ENCODE measurements around the gene CFAP97D1. TPM values are rescaled to one million over a fixed set of nuclear protein-coding genes. Genes with fewer than 3 reads are reported as not detected.

CFAP97D1 gene
- under 1 TPM; under 0.01 to 0.34 TPM for total RNA-seq

GRCh38 chr17:43780135-43780534 is at the start of gene CFAP97D1:
CFAP97D1 (plus strand) TSS chr17:43780435; CDS start chr17:43780463, 28 bp downstream.

DNA sequence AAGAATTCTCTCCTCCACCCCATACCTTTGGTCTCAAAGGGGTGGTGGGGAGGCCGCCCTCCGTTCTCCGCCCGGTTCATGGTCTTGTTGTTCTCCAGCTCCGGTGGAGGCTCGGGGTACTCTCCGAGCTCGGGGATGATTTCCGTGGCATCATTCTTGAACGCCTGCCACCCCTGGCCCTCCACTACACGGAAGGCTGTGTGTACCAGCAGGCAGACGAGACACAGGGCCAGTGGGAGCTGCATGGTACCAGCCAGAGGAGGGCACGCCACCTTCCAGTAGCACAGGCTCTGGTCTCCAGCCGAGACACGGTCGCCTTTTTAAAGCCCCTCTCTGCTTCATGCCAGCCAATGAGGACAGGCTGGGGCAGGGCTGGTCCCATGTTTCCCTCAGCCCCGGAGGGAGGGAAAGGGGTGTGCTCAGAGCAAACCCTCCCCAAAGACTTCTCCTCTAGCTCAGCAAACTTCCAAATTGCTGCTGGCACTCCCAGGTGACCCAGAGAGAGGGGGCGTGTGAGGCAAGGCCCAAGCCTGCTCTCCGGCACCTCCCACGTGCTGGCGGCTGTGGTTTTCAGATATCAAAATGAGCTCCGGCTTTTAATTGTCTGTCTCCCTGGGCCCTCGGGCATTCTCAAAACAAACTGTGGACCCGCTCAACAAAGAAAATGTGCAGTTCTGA is 21.6 kb upstream of the CFAP97D1 start, which contains the start of gene SOST:
Gene SOST, minus strand, starts transcription at position 295 of the 678 bp plus-strand sequence. Its CDS starts 50 bp downstream, at position 245.

DNA sequence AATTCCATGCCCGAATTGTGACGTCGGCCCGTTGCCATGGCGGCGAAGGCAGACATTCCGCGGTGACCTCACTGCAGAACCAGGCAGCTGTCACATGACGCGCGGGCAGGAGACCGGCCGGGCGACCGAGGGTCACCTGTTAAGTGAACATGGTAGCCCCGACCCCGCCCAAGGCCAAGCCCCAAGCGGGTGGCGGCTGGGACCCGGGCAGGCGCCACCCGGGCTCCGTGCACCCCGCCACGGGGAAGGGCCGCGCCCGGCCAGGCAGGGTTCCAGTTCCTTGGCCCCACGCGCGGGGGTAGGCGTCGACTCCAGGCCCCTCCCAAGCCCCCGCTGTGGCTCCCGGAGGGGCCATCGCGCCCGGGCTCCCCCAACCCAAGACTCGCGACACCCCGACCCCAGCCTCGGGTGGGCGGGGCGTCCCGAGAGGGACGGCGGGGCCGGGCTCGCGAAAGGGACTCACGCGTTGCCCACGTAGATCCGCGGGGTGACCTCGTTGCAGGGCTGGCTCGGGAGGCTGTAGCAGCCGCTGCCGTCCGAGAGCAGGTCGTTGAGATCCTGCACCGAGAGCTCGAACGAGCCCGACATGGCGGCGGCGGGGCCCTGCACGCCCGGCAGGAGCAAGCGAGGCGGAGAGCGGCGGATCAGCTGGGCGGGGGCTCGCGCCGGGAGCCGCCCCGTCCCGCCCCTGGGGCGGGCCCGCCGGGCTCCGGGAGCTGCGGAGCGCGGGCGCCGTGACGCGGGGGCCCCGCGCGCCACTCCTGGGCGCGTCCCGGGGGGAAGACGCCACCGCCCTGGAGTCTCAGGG is 1.7 kb upstream of the CFAP97D1 start, which contains the start of gene DUSP3:
Gene DUSP3, minus strand, starts transcription at position 641 of the 808 bp plus-strand sequence. Its CDS starts 53 bp downstream, at position 588.

DNA sequence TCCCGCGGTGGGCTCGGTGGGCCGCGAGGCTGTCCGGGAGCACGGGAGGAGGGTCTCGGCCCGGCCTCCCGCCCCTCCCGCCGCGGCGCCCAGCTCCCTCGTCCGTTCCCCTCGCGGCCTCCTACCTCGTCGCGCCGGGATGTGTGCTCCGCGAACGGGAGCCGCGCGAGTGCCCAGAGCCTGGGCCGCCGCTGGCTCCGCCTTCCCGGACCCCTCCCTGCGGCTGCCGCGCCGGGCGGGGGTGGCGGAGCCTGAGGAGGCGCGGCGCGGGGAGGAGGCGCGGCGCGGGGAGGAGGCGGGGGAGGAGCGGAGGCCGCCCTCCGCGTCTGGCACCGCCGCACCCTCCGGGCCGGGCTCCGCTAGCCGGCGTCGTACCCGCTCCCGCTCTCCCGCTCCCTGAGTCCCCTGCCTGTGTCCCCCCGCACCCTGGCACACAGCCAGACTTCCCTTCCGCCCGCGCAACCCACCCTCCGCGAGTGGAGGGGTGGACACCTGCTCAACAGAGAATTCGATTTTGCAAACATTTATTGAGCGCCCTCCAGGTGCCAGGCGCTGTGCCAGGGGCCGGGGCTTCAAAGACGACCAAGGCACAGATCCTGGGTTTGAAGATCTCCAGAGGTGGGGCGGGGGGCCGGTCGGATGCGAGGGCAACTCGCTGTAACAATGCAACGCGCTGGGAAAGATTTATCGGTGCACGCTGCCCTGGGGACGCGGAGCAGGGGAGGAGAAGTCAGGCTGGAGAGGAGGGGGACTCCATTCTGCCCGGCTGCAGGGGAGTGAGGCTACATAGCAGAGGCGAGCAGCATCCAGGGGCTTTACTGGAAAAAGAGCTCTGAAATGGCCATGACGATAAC is 53.0 kb downstream of the CFAP97D1 start, which contains the start of gene MPP3:
Gene MPP3, minus strand, starts transcription at position 171 of the 854 bp plus-strand sequence. CDS start 1,240 bp downstream, outside the sequence.

Other genes with a start within 250 kb of the CFAP97D1 start
- gene ETV4, start 234.1 kb upstream of the CFAP97D1 start, total RNA-seq = 10 to 100 TPM in 1 of 2 donors, 1 to 10 TPM in 1; 4.1 to 28.6 TPM
- not detected for gene MEOX1, start 118.5 kb upstream of the CFAP97D1 start, total RNA-seq
- under 1 TPM in 1 of 2 donors, not detected in 1; under 0.01 TPM for gene SOST, start 21.6 kb upstream of the CFAP97D1 start, total RNA-seq
- gene DUSP3, start 1.5 kb upstream of the CFAP97D1 start, total RNA-seq = 100 to 1,000 TPM; 116 to 169 TPM
- 1 to 10 TPM; 4.7 to 5.9 TPM for gene MPP3, start 52.7 kb downstream of the CFAP97D1 start, total RNA-seq
- not detected for gene CD300LG, start 66.7 kb downstream of the CFAP97D1 start, total RNA-seq
- 1 to 10 TPM in 1 of 2 donors, under 1 TPM in 1; 0.34 to 1.7 TPM for gene MPP2, start 127.1 kb downstream of the CFAP97D1 start, total RNA-seq
- not detected for gene PPY, start 162.0 kb downstream of the CFAP97D1 start, total RNA-seq
- gene PYY, start 173.5 kb downstream of the CFAP97D1 start, total RNA-seq = not detected
- gene NAGS, start 224.2 kb downstream of the CFAP97D1 start, total RNA-seq = 1 to 10 TPM in 1 of 2 donors, under 1 TPM in 1; 0.34 to 1.3 TPM
- 10 to 100 TPM; 43.7 to 54.9 TPM for gene TMEM101, start 234.5 kb downstream of the CFAP97D1 start, total RNA-seq

All from melanocyte of skin (primary cell).